Type B pancreatic cell (in vitro differentiated cells): ENCODE results near the gene CPS1. TPM values are rescaled to one million over a fixed set of nuclear protein-coding genes. Genes with fewer than 3 reads are reported as not detected.

Experiments
- DNase-seq: peaks from one replicate; pipeline ENCODE4 v3.0.0; 2021; ENCODE audit warnings: mixed read lengths; ENCODE audit not compliant: unreplicated experiment; ENCODE audit errors: extremely low spot score
- H3K27ac Mint-ChIP-seq: 2 replicates; pipeline ENCODE4 v1.8.0; 2021; ENCODE audit warnings: mild to moderate bottlenecking, mixed read lengths
- H3K27me3 Mint-ChIP-seq: 2 replicates; pipeline ENCODE4 v1.8.0; 2021; ENCODE audit warnings: mixed read lengths
- H3K36me3 Mint-ChIP-seq: 2 replicates; pipeline ENCODE4 v1.8.0; 2021; ENCODE audit warnings: mixed read lengths
- H3K4me1 Mint-ChIP-seq: one replicate; pipeline ENCODE4 v1.8.0; 2021; ENCODE audit warnings: mixed read lengths; ENCODE audit not compliant: unreplicated experiment
- H3K4me3 Mint-ChIP-seq: 2 replicates; pipeline ENCODE4 v1.8.0; 2021; ENCODE audit warnings: mild to moderate bottlenecking, mixed read lengths
- H3K9me3 Mint-ChIP-seq: 2 replicates; pipeline ENCODE4 v1.8.0; 2021; ENCODE audit warnings: mixed read lengths
- total RNA-seq: library from RNA; stranded (reverse); gene quantifications from 2 replicates; pipeline ENCODE4 v1.2.1, GENCODE V29; 2021; ENCODE audit warnings: low replicate concordance
- TF ChIP-seq, protein P1 (sequence below): fragments of 200-600 bp; sonication (generic); conservative IDR thresholded peaks from 2 replicates; pipeline ENCODE4 v1.5.0; 2021; ENCODE audit warnings: antibody characterized with exemption, mild to moderate bottlenecking

CPS1 gene
- total RNA-seq, 1 donor from 2014 or later, result 33.2 TPM

DNA sequence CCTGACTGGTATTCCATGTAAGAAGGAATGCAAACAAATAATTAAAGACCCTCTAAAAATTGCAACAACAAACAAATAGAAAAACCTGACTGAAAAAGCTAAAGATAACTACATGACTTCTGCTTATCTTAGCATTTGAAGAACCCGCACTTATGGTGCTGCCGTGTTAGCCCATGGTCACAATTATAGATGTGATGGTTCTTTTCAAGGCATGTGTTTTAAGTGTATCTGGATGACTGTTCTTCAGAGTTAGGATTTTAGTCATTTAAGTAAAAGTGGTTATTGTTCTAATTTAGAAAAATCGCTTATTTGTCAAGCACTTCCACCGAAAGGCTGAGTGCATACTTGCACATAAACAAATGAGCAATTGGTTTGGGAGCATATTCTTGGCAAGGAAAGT lies 77.3 kb downstream of the CPS1 start:
- H3K27ac Mint-ChIP-seq, result no peak overlapping the region
- DNase-seq, result no peak
- no peaks in the 10 kb centered on the region for H3K4me1 Mint-ChIP-seq
- H3K4me3 Mint-ChIP-seq, result no peak overlapping the region
- no peaks in the 10 kb centered on the region for H3K9me3 Mint-ChIP-seq
- TF ChIP-seq, protein P1, sequence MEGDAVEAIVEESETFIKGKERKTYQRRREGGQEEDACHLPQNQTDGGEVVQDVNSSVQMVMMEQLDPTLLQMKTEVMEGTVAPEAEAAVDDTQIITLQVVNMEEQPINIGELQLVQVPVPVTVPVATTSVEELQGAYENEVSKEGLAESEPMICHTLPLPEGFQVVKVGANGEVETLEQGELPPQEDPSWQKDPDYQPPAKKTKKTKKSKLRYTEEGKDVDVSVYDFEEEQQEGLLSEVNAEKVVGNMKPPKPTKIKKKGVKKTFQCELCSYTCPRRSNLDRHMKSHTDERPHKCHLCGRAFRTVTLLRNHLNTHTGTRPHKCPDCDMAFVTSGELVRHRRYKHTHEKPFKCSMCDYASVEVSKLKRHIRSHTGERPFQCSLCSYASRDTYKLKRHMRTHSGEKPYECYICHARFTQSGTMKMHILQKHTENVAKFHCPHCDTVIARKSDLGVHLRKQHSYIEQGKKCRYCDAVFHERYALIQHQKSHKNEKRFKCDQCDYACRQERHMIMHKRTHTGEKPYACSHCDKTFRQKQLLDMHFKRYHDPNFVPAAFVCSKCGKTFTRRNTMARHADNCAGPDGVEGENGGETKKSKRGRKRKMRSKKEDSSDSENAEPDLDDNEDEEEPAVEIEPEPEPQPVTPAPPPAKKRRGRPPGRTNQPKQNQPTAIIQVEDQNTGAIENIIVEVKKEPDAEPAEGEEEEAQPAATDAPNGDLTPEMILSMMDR, result no peak
- H3K36me3 Mint-ChIP-seq, result no peaks in the 10 kb centered on the region
- H3K27me3 Mint-ChIP-seq, result no peaks in the 10 kb centered on the region

DNA sequence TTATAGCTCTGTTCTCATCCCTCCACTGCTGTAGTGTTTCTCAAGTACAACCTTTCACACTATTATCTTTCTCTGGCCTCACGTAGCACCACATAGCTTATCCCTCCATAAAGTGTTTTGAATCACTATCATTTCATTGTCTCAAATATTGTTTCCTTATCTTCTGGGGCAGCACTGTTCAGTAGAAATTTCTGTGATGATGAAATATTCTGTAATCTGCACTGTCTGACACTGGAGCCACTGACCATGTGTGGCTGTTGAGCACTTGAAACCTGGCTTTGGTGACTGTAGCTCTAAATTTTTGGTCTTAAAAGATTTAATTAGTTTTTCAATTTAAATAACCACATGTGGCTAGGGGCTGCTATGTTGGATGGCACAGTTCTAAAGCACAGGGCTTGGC lies 78.9 kb downstream of the CPS1 start:
- H3K4me3 Mint-ChIP-seq, result no peak overlapping the region
- H3K27me3 Mint-ChIP-seq, result no peaks in the 10 kb centered on the region
- no peak overlapping the region for H3K27ac Mint-ChIP-seq
- no peak for DNase-seq
- TF ChIP-seq, protein P1, result no peak
- H3K9me3 Mint-ChIP-seq, result peaks cover 2% of the 10 kb centered on the region
- H3K36me3 Mint-ChIP-seq, result no peaks in the 10 kb centered on the region
- H3K4me1 Mint-ChIP-seq, result no peaks in the 10 kb centered on the region

DNA sequence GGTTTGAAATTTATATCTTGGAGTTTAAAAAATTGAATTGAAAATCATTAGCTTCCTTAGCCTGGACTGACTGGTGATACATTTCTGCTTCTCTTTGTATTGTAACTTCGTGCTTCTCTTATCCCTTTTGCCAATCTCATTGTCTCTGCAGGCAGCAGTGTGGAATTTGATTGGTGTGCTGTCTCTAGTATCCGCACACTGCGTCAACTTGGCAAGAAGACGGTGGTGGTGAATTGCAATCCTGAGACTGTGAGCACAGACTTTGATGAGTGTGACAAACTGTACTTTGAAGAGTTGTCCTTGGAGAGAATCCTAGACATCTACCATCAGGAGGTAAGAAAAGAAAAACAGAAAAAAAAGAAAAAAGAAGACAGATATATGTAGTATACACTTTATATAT lies 85.9 kb downstream of the CPS1 start:
- peaks cover 6% of the 10 kb centered on the region for H3K4me1 Mint-ChIP-seq
- H3K27ac Mint-ChIP-seq, result no peak overlapping the region
- no peaks in the 10 kb centered on the region for H3K36me3 Mint-ChIP-seq
- H3K9me3 Mint-ChIP-seq, result peaks cover 3% of the 10 kb centered on the region
- TF ChIP-seq, protein P1, result no peak
- DNase-seq, result no peak
- no peaks in the 10 kb centered on the region for H3K27me3 Mint-ChIP-seq
- H3K4me3 Mint-ChIP-seq, result no peak overlapping the region

DNA sequence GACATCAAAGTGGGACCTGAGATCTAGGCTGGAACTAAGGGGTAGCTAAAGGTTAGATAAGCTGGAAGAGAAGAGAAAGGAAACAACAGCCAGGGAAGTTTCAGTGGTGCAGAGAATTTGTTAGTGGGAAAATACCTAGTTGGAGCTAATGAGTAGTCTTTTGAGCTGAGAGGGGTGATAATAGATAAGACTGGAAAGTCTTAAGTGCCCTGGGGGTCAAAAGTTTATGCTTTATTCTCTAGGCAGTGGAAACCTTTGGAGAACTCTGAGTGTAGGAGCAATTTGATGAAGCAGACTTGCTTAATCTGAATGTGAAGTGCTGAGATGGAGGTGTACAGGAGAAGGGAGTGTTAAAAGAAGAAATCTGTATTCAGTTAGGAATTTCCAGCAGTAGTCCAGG lies 90.8 kb downstream of the CPS1 start:
- Mint-ChIP-seq H3K4me3 (no peak overlapping the region), H3K27me3 (no peaks in the 10 kb centered on the region), H3K4me1 (peaks cover 6% of the 10 kb centered on the region), H3K36me3 (no peaks in the 10 kb centered on the region), H3K9me3 (no peaks in the 10 kb centered on the region), H3K27ac (no peak overlapping the region)
- DNase-seq, result no peak
- TF ChIP-seq, protein P1, result no peak

DNA sequence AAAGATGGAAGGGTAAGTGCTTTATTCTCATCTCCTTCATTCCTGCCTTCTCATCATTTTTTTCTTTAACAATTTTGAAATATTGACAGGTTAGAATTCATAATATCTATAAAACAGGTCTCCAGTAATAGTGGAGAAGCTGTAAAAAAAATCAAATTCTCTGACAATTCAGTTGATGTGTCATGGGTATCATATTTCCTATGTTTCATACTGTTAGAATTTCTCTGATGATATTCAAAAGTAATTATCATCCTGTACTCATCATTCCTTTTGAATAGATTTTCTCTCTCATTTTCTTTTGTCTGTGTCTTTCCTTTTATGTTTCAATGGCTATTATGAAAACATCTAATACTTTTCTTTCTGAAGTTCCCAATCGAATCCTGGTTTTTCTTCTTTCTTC lies 97.7 kb downstream of the CPS1 start:
- DNase-seq, result no peak
- Mint-ChIP-seq H3K36me3 (peaks cover 5% of the 10 kb centered on the region), H3K27ac (no peak overlapping the region), H3K9me3 (no peaks in the 10 kb centered on the region), H3K4me1 (no peaks in the 10 kb centered on the region), H3K4me3 (no peak overlapping the region), H3K27me3 (no peaks in the 10 kb centered on the region)
- TF ChIP-seq, protein P1, result no peak
